Germinal center (tissue), 1 donor: ENCODE measurements around the gene STEAP1B.
"Not testable (repeated sequence)": the region's sequence is repeated elsewhere in the genome, so short reads cannot be mapped to it uniquely, and the experiment has no call there.

Source experiments
- DNase-seq: peaks from one replicate; pipeline ENCODE4 v3.0.0; 2012; ENCODE audit warnings: mixed read lengths, low spot score

Gene STEAP1B

DNA sequence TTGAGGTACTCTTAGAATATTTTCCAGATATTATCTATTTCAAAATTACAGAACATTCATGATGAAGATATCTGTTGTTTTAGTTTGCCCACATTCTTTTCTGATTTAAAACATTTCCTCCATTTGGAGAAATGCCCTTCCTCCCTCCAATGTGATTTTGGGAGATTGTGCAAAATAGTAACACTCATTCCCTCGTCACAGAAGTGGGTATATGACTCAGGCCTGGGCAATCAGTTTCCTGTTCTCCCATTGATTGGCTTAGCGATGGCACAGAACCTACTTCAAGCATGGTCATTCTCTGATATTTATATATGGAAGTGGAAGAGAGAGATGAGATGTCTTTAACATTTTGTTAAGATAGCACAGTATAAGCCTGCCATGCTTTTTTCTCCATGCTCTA lies 3.1 kb downstream of the STEAP1B start:
- DNase-seq = not testable (repeated sequence)

DNA sequence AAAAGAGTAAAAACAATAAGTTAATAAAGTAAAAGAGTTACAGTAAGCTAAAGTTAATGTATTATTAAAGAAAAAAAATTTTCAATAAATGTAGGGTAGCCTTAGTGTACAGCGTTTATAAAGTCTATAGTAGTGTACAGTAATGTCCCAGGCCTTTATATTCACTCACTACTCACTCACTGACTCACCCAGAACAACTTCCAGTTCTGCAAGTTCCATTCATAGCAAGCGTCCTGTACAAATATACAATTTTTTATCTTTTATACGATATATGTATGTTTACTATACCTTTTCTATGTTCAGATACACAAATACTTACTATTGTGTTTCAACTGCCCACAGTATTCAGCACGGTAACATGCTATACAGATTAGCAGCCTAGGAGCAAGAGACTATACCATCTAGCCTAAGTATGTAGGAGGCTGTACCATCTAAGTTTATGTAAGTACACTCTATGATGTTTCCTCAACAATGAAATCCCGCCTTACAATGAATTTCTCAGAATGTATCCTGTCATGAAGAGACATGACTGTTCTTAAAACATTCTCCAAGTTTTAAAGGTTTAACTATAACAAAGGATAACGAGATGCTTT lies 3.6 kb downstream of the STEAP1B start:
- not testable (repeated sequence) for DNase-seq

DNA sequence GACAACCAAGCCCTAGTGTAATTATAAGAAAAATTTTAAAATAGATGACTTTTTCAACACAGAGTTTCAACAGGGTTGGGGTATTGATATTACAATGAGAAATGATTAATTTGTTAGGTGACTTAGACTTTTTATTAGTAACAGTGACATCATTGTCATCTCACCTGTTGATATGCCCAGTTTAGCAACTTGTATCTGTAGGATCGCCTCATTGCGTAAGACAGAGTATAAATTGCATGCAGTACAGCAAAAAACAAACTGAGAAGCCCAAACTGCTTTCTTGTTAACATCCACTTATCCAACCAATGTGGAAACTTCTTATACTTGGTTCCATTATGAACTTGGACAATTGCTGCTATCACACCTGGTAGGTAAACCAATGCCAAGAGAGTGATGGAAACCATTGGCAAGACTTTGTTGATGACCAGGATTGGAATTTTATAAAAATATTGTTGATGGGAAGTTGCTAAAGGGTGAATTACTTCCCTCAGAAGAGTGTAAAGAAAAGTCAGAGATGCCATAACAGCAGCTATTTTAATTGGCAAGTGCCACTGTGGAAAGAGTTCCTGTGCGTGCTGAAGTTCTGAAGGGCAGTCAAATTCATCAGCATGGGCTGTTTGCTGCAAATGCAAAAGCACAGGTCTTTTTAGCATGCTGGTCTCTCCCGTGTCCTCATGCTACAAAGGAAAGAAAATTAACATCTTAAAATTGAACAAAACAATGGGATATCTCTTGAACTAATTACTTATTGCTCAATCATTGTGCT lies 6.6 kb downstream of the STEAP1B start:
- not testable (repeated sequence) for DNase-seq

DNA sequence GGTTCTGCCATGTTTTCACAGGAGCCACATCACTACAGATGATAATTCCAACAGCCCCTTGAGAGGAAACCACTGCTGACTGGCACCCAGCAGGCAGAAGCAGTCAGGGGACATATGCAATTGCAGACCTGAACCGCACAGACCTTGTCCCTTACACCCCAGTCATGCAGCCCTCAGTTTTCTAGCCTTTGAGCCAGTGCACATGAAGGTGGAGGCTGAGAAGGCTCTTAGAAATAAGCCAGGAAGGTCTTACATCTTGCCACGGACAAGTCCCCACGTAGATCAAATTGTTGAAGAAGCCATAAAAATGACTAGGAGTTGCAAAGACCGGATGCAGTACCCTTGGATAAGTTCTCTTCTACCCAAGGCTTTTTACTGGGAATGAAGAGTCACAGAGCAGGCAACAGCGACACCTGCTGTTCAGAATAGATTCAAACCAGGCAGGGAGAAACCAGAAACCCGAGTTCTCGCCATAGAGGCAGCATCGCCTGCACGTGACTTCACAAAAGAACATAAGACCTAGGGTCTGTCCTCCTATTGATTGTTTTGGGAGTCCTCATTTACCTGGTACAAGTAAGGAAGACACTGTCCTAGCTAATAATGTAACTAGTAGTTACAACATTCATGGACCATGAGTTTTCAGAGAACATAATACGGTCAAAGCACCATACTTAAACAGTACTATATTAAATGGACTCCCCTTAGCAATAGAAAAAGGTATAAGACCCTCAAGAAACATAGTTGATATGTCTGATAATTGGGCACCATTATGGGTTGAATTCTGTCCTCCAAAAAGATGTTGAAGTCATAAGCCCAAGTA lies 11.1 kb downstream of the STEAP1B start:
- DNase-seq = peak; percentile 72

DNA sequence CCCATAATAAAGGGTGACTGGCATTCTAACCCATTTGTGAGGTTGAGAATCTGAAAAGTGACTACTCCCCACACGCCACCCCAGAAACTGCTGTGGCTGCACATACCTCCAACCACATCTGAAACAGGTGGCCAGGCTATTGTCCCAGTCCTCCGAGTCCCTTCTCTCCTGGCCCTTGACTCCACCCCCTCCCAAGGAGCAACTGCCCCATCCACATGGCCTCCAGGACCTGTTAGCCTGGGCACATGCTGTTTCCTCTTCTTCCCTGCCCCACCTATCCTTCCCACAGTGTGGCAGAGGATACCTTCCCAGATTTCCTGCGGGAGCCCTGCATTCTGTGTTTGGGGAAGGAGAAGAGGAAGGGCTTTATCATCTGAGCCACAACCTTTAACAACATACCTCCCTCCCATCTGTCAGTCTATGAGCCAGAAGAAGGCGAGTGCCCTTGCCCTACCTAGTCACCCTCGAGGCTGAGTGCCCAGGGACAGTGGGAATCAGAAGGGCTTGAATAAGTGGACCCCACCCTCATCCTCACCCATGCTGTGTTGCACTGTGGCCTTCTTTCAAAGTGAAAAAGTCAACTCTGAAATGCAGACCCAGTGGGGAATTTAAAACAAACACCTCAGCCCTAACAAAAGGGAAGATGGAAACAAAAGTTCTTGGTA lies 11.9 kb downstream of the STEAP1B start:
- DNase-seq = no peak

GRCh38 chr7:22486597-22486996 lies 13.4 kb downstream of the STEAP1B start:
- DNase-seq = no peak

DNA sequence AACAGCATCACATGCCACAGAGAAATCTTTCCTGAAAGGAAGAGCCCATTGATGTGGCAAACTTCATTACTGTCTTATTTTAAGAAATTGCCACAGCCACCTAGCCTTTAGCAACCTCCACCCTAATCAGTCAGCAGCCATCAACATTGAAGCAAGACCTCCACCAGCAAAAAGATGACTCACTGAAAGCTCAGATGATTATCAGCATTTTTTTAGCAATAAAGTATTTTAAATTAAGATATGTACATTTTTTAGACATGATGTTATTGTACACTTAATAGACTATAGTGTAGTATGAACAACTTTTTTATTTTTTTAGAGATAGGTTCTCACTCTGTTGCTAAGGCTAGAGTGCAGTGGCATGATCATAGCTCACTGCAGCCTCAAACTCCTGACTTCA lies 14.8 kb downstream of the STEAP1B start:
- no peak for DNase-seq

DNA sequence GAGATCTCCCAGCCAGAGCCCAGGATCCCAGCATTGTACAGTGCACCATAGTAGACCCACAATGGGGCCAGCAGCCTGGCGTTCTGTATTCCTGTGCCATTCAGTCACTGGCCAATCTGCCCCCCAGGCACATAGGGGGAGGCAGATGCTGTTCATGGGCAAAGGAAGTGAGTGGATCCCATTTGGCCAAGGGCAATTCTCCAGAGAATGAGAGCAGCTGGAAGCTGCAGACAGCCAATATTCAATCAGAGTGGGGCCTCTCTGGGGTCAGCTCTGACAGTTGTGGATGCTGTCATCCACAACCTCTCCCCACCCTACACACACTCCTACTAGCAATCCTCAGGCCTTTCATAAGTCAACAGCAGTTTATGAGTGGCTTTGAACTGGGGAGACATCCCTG lies 17.5 kb downstream of the STEAP1B start:
- DNase-seq = no peak

- DNase-seq = peak; percentile 64
Observed at GRCh38 chr7:22481726-22482125, 18.3 kb downstream of the STEAP1B start.

DNA sequence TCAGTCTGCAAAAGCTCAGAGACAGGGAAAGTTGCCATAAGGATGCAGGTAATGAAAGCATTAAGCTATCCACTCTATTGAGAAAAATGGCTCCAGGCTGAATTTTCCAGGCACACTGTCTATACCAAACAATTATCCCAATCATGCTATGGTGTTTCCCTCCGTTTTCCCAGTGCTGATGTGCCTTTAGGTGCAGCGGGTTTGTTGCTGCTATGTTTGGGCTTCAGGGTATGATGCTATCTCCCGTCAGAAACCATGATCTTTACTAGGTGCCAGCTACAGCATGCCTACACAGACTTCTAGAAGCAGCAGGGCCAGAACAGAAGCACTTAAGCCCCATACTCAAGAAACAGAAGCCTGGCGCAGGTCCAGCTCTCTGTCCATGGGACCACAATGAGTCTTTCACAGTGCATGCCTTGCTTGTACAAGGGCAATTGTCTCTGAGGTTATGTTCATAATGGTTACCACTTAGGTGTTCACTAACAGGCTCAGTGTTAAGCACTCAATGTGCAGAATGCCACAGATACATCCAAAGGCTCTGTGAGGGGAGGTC lies 19.4 kb downstream of the STEAP1B start:
- DNase-seq = no peak

GRCh38 chr7:22477876-22478450 lies 22.0 kb downstream of the STEAP1B start:
- no peak for DNase-seq

GRCh38 chr7:22477262-22477661 lies 22.7 kb downstream of the STEAP1B start:
- no peak for DNase-seq

DNA sequence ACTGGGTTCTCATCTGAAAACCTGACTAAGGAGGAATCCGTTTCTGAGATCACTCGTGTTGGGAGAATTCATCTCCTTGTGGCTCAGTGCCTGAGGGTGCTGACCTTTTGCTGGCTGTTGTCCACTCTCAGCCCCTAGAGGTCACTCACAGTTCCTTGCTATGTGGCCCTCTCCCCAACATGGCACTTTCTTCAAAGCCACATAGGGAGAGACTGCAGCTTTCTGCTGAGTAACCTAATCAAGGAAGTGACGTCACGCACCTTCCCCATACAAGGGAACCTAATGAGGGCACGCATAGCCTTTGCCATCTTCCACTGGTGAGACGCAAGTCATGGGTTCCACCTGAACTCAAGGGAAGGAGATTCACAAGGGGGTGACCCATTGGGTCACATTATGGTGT lies 23.2 kb downstream of the STEAP1B start:
- no peak for DNase-seq

GRCh38 chr7:22474645-22475044 lies 25.3 kb downstream of the STEAP1B start:
- no peak for DNase-seq

- DNase-seq = no peak
Observed at GRCh38 chr7:22470981-22471380, 29.0 kb downstream of the STEAP1B start.

GRCh38 chr7:22469371-22470143 lies 30.4 kb downstream of the STEAP1B start:
- no peak for DNase-seq

GRCh38 chr7:22468609-22469008 lies 31.4 kb downstream of the STEAP1B start:
- DNase-seq = no peak

DNA sequence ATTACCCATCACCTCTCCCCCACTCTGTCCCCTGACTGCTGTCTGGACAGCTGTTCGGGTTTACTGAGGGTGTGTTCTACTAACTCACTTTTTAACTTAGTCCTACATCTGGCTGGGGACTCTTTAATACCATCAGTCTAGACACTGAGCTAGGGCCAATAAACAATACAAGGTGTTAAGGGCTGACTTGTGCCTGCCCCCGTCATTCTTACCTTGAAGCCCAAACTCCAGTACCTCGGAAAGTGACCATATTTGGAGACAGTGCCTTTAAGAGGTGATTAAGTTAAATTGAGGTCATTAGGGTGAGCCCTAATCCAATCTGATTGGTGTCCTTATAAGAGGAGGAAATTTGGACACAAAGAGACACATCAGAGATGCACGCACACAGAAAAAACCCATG lies 35.7 kb downstream of the STEAP1B start:
- no peak for DNase-seq

DNA sequence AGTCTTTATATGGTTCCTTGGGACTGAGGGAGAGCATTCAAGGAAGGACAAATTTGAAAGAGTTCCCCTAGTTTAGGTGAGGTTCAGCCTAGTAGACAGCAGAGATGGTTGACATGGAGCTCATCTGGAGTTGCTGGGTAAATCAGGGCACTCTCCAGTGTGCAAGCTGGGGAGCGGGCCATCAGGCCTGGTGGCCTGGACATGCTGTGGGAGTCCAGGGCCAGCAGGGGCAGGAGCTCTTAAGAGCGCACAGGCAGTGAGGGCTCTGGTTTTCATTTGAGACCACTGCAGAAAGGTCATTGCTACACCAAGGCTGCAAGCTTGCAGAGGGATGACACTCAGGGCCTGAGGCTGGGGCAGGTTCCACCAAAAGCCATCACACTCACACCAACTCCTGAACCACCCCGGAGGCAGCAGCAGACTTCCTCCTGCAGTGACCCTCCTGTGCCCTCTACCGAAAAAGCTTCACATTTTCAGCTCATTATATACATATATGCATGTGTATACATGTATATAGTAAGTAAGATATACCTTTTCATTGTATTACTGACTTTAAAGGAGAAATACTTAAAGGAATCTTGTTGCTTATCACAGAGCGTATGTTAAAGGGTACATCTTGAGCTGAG lies 39.5 kb downstream of the STEAP1B start:
- no peak for DNase-seq

DNA sequence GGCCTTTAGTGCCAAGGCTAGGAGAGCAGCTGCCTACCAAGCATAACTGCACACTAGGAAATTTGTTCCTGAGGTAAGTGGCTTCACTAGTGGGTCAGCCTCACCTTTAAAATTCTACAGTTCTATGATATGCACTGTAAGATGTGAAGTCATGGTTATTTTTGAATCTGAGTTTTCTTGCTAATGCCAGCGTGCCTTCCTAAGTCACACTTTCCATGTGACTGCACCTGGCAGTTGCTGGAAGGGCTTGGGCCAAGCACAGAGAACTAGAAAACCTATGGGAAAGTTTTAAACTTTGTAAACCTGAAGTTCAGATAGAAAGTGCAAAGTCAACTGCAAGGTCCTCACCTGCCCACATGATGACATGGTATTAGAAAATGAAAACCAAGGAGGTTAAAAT lies 42.5 kb downstream of the STEAP1B start:
- DNase-seq = no peak

GRCh38 chr7:22454446-22454845 lies 45.5 kb downstream of the STEAP1B start:
- DNase-seq = no peak
